IMR-90 (cell line): ENCODE measurements around the gene CELA3B. TPM values are rescaled to one million over a fixed set of nuclear protein-coding genes. Genes with fewer than 3 reads are reported as not detected.
A peak's percentile ranks its signal among the peaks of the same experiment; 100 is the strongest.

ENCODE experiments used
- ATAC-seq: fragments of 200-7000 bp; cut with Tn5 transposase; 2 replicates; pipeline ENCODE4 v1.9.1; 2020; ENCODE audit warnings: low read depth, mild to moderate bottlenecking, moderate library complexity
- BruUV-seq: library from RNA; stranded (reverse); fragments of 400-500 nt; replicated peaks from 2 replicates; lab custom pipeline; 2021; lab: Mats Ljungman, UMichigan
- CTCF ChIA-PET: fragments of 300-600 bp; formaldehyde crosslinking; extraction: SDS; loops from one replicate; lab custom pipeline; 2021; ENCODE audit warnings: antibody characterized with exemption; lab: Yijun Ruan, JAX
- POLR2A ChIA-PET: fragments of 300-600 bp; sonication (Branson Sonifier 250); formaldehyde crosslinking; loops from one replicate; lab custom pipeline; 2022; ENCODE audit warnings: antibody characterized with exemption; ENCODE audit not compliant: unreplicated experiment; lab: Charles Lee
- DNase-seq: peaks from one replicate; pipeline ENCODE4 v3.0.0; 2013
- H2AFZ ChIP-seq: replicated peaks from 2 replicates; pipeline ENCODE3; 2013; ENCODE audit warnings: low read length, mild to moderate bottlenecking; ENCODE audit not compliant: poor library complexity
- H2AK5ac ChIP-seq: 2 replicates; pipeline ENCODE4 v1.6.1; 2013; ENCODE audit warnings: low read depth, low read length, inconsistent platforms
- H2AK9ac ChIP-seq: replicated peaks from 2 replicates; pipeline ENCODE3; 2013; ENCODE audit warnings: mild to moderate bottlenecking, low read depth, low read length, moderate library complexity; ENCODE audit not compliant: poor library complexity
- H2BK120ac ChIP-seq: 2 replicates; pipeline ENCODE4 v1.6.1; 2013; ENCODE audit warnings: low read depth, low read length, inconsistent platforms
- H2BK15ac ChIP-seq: 3 replicates; pipeline ENCODE4 v1.6.1; 2013; ENCODE audit warnings: low read depth, low read length, inconsistent platforms
- H2BK20ac ChIP-seq: 2 replicates; pipeline ENCODE4 v1.6.1; 2013; ENCODE audit warnings: low read depth, mild to moderate bottlenecking, inconsistent platforms, low read length, moderate library complexity
- H2BK5ac ChIP-seq: 2 replicates; pipeline ENCODE4 v1.6.1; 2013; ENCODE audit warnings: mild to moderate bottlenecking, low read depth, low read length, inconsistent platforms; ENCODE audit not compliant: poor library complexity, severe bottlenecking
- H3K14ac ChIP-seq: replicated peaks from 2 replicates; pipeline ENCODE4 v1.6.1; 2013; ENCODE audit warnings: low read depth, low read length, inconsistent platforms
- H3K18ac ChIP-seq: 2 replicates; pipeline ENCODE4 v1.6.1; 2013; ENCODE audit warnings: low read depth, low read length, control low read depth
- H3K23ac ChIP-seq: 2 replicates; pipeline ENCODE4 v1.6.1; 2013; ENCODE audit warnings: low read depth, low read length, inconsistent platforms
- H3K27ac ChIP-seq: 2 replicates; pipeline ENCODE4 v1.5.1; 2013; ENCODE audit warnings: mild to moderate bottlenecking, control low read depth, low read length; ENCODE audit not compliant: insufficient read depth
- H3K27me3 ChIP-seq: 2 replicates; pipeline ENCODE4 v1.6.1; 2013; ENCODE audit warnings: low read length; ENCODE audit not compliant: control insufficient read depth, insufficient read depth
- H3K36me3 ChIP-seq: 2 replicates; pipeline ENCODE4 v1.6.1; 2013; ENCODE audit warnings: low read length, mixed read lengths; ENCODE audit not compliant: control insufficient read depth, insufficient read depth
- H3K4ac ChIP-seq: 2 replicates; pipeline ENCODE4 v1.6.1; 2013; ENCODE audit warnings: low read depth, low read length, inconsistent platforms
- H3K4me1 ChIP-seq: 2 replicates; pipeline ENCODE4 v1.6.1; 2013; ENCODE audit warnings: low read length, mixed read lengths; ENCODE audit not compliant: control insufficient read depth, insufficient read depth
- H3K4me2 ChIP-seq: 2 replicates; pipeline ENCODE4 v1.6.1; 2013; ENCODE audit warnings: low read depth, mild to moderate bottlenecking, control low read depth, low read length, moderate library complexity
- H3K4me3 ChIP-seq: 2 replicates; pipeline ENCODE4 v1.5.1; 2013; ENCODE audit warnings: low read depth, mild to moderate bottlenecking, control low read depth, low read length, moderate library complexity; ENCODE audit not compliant: insufficient read depth
- H3K56ac ChIP-seq: 2 replicates; pipeline ENCODE4 v1.6.1; 2013; ENCODE audit warnings: low read length, inconsistent platforms; ENCODE audit not compliant: insufficient read depth; ENCODE audit errors: extremely low read depth
- H3K79me1 ChIP-seq, 2 experiments: 2 replicates each; pipeline ENCODE4 v1.6.1; 2013; ENCODE audit warnings: low read length in 2 of 2, inconsistent platforms in 1 of 2, low read depth in 1 of 2
- H3K9ac ChIP-seq: 2 replicates; pipeline ENCODE4 v1.6.1; 2013; ENCODE audit warnings: low read depth, low read length, control low read depth
- H3K9me1 ChIP-seq: 2 replicates; pipeline ENCODE4 v1.6.1; 2013; ENCODE audit warnings: low read length, inconsistent platforms; ENCODE audit not compliant: insufficient read depth
- H3K9me3 ChIP-seq: 2 replicates; pipeline ENCODE4 v1.6.1; 2013; ENCODE audit warnings: low read length; ENCODE audit not compliant: control insufficient read depth, insufficient read depth
- H4K20me1 ChIP-seq: 2 replicates; pipeline ENCODE4 v1.6.1; 2013; ENCODE audit warnings: low read length, inconsistent platforms; ENCODE audit not compliant: insufficient read depth
- H4K5ac ChIP-seq: 2 replicates; pipeline ENCODE4 v1.6.1; 2013; ENCODE audit warnings: mild to moderate bottlenecking, low read depth, low read length, control low read depth
- H4K8ac ChIP-seq, 2 experiments: 2 replicates each; pipeline ENCODE4 v1.6.1; 2013; ENCODE audit warnings: low read depth in 2 of 2, low read length in 2 of 2, control low read depth in 1 of 2, inconsistent platforms in 1 of 2
- H4K91ac ChIP-seq: 2 replicates; pipeline ENCODE4 v1.6.1; 2013; ENCODE audit warnings: low read depth, low read length, inconsistent platforms; ENCODE audit not compliant: insufficient read depth
- BHLHE40 ChIP-seq: fragments of 150-350 bp; IDR thresholded peaks from 2 replicates; pipeline ENCODE4 v1.6.1; 2016; ENCODE audit warnings: mild to moderate bottlenecking, low read depth, low read length
- CEBPB ChIP-seq: IDR thresholded peaks from 2 replicates; pipeline ENCODE4 v1.6.1; 2012; ENCODE audit warnings: low read depth, low read length, improper control_type of control experiment
- CHD1 ChIP-seq: IDR thresholded peaks from 2 replicates; pipeline ENCODE4 v1.6.1; 2012; ENCODE audit warnings: low read depth, low read length, improper control_type of control experiment
- FOS ChIP-seq: fragments of 150-350 bp; IDR thresholded peaks from 2 replicates; pipeline ENCODE4 v1.6.1; 2016; ENCODE audit warnings: low read depth, low read length
- MAFK ChIP-seq: IDR thresholded peaks from 2 replicates; pipeline ENCODE4 v1.6.1; 2012; ENCODE audit warnings: low read depth, low read length, improper control_type of control experiment
- MXI1 ChIP-seq: IDR thresholded peaks from 2 replicates; pipeline ENCODE4 v1.6.1; 2012; ENCODE audit warnings: low read depth, mild to moderate bottlenecking, low read length, moderate library complexity, borderline replicate concordance
- NFE2L2 ChIP-seq: fragments of 150-350 bp; IDR thresholded peaks from 2 replicates; pipeline ENCODE4 v1.6.1; 2016; ENCODE audit warnings: low read depth, mild to moderate bottlenecking, low read length
- POLR2A ChIP-seq: IDR thresholded peaks from 2 replicates; pipeline ENCODE4 v1.6.1; 2012; ENCODE audit warnings: mild to moderate bottlenecking, low read depth, low read length
- RAD21 ChIP-seq: IDR thresholded peaks from 2 replicates; pipeline ENCODE4 v1.6.1; 2012; ENCODE audit warnings: low read length, improper control_type of control experiment
- RFX5 ChIP-seq: IDR thresholded peaks from 2 replicates; pipeline ENCODE4 v1.8.0; 2012; ENCODE audit warnings: low read depth, mild to moderate bottlenecking, low read length, moderate library complexity
- WGBS, 2 experiments: methylation state at CpG; one replicate each; pipeline versions ENCODE4 v1.1.5 to v1.1.7; 2013; ENCODE audit warnings: missing lambda C conversion rate in 2 of 2; ENCODE audit not compliant: insufficient read length in 1 of 2; ENCODE audit errors: extremely low coverage in 2 of 2; 5-methylcytosine and 5-hydroxymethylcytosine counted together
- dilution Hi-C: fragments of 300-500 bp; cut with HindIII; formaldehyde crosslinking; loops from one replicate; pipeline ENCODE4 v1.14.3; 2018; ENCODE audit warnings: low sequenced_read_pairs; ENCODE audit not compliant: unreplicated experiment
- in situ Hi-C: fragments of 300-500 bp; cut with MboI; formaldehyde crosslinking; loops from 3 replicates; pipeline ENCODE4 v1.14.3; 2019; ENCODE audit warnings: low sequenced_read_pairs, inconsistent platforms, mixed read lengths
- intact Hi-C: fragments of 100-400 bp; cut with micrococcal nuclease; formaldehyde crosslinking; loops from 2 replicates; pipeline ENCODE4 v1.10.0; 2022
- polyA plus RNA-seq, 3 experiments: library from polyadenylated mRNA; depleted of rRNA; stranded (reverse); fragments of >200 nt; gene quantifications; 2 replicates each; pipeline ENCODE4 v1.2.3, GENCODE V29; 2012; ENCODE audit warnings: low replicate concordance in 1 of 3
- total RNA-seq: library from RNA; depleted of rRNA; stranded (reverse); fragments of >200 nt; gene quantifications from 2 replicates; pipeline ENCODE4 v1.2.3, GENCODE V29; 2012
- TF ChIP-seq, protein P1 (sequence below): conservative IDR thresholded peaks from 2 replicates; pipeline ENCODE4 v1.5.1; 2012; ENCODE audit warnings: mild to moderate bottlenecking, low read depth, low read length, improper control_type of control experiment
- TF ChIP-seq, protein P2 (sequence below): fragments of 150-350 bp; IDR thresholded peaks from 2 replicates; pipeline ENCODE4 v1.6.1; 2017; ENCODE audit warnings: mild to moderate bottlenecking, antibody characterized with exemption, low read length, low read depth
- TF ChIP-seq, protein P3 (sequence below): fragments of 150-350 bp; IDR thresholded peaks from 2 replicates; pipeline ENCODE4 v1.6.1; 2016; ENCODE audit warnings: low read depth, mild to moderate bottlenecking, low read length, moderate library complexity, borderline replicate concordance

The CELA3B gene
- total and polyA plus RNA-seq, 2 of the 4 experiments (the other 2 are of a cell fraction): not detected

DNA sequence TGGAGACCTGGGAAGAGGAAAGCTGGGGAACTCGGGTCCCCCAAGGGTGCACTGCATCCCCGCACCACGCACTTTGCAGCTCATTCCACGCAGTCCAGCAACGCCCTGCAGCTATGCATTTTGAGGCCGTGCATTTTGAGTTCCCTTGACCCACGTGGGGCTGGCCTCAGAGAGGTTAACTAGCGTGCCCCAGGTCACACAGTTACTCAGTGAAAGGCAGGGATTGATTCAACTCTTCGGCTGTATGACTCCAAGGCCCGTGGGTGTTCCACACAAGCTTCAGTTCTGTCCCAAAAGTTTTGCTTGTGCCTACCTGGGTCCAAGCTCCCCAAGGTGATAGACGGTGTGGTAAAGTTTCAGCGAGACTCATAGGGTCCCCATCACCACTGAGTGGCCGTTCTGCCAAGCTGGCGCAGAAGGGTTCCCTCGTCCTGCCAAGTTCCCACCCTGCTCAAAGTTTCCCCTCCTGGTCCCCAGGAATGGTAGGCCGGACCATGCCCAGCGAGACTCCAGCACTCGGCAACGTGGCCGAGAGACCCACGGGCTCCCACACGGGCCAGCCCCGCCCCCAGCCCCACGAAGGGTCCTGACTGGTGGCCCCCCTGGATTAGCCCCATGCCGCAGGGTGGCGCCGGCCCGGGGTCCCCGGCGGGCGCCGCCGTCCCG lies 40.3 kb upstream of the CELA3B start:
- Histone ChIP-seq H3K4me1 (peaks cover 44% of the 10 kb centered on the region), H3K56ac (peak overlapping the region; percentile 92), H2BK120ac (peak overlapping the region; percentile 78), H3K14ac (peak overlapping the region; percentile 99), H3K9ac (peak overlapping the region; percentile 93), H3K27me3 (no peaks in the 10 kb centered on the region), H3K27ac (peak overlapping the region; percentile 84), H4K20me1 (0 out of 2 replicates have a peak, but pooled peaks cover 3% of the 10 kb centered on the region), H4K5ac (peak overlapping the region; percentile 26; the same call in 1 of the 2 replicates), H2AK9ac (peak overlapping the region; percentile 99), H2BK15ac (peak overlapping the region; percentile 84; the same call in 2 of the 3 replicates), H3K18ac (peak overlapping the region; percentile 30), H4K8ac (peak overlapping the region; percentile 75 to 84), H3K9me3 (no peaks in the 10 kb centered on the region), H3K4ac (peak overlapping the region; percentile 95), H2AK5ac (peak overlapping the region; percentile 92), H3K36me3 (no peaks in the 10 kb centered on the region), H2BK20ac (peak overlapping the region; percentile 37; the same call in 1 of the 2 replicates), H4K91ac (peak overlapping the region; percentile 63), H2AFZ (peak overlapping the region; percentile 68), H3K79me1 (peaks cover 26 to 49% of the 10 kb centered on the region in 2 experiments), H3K4me3 (peak overlapping the region; percentile 65), H3K9me1 (peaks cover 40% of the 10 kb centered on the region), H3K23ac (peak overlapping the region; percentile 96), H3K4me2 (peak overlapping the region; percentile 96), H2BK5ac (peak overlapping the region; percentile 84)
- WGBS, 2 experiments: 7% methylated on average over 18 of the region's 34 CpGs; no CpG with 5 or more reads in 1 of the 2 experiments
- dilution Hi-C loops (no loop called here), intact Hi-C loops (loop anchor here (5.0 to 10.0 kb wide), 2 partner anchors 69 to 152 kb away; partner anchors contain the start of gene USP48), in situ Hi-C loops (no loop called here)
- CTCF ChIA-PET: no interaction called here
- BruUV-seq: no TSS peak
- DNase-seq (no peak), ATAC-seq (peak; percentile 15)
- POLR2A ChIA-PET: no interaction called here
- TF ChIP-seq FOS: no peak
- TF ChIP-seq, protein P1, sequence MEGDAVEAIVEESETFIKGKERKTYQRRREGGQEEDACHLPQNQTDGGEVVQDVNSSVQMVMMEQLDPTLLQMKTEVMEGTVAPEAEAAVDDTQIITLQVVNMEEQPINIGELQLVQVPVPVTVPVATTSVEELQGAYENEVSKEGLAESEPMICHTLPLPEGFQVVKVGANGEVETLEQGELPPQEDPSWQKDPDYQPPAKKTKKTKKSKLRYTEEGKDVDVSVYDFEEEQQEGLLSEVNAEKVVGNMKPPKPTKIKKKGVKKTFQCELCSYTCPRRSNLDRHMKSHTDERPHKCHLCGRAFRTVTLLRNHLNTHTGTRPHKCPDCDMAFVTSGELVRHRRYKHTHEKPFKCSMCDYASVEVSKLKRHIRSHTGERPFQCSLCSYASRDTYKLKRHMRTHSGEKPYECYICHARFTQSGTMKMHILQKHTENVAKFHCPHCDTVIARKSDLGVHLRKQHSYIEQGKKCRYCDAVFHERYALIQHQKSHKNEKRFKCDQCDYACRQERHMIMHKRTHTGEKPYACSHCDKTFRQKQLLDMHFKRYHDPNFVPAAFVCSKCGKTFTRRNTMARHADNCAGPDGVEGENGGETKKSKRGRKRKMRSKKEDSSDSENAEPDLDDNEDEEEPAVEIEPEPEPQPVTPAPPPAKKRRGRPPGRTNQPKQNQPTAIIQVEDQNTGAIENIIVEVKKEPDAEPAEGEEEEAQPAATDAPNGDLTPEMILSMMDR: no peak
- no peak for TF ChIP-seq RAD21
- no peak for TF ChIP-seq CHD1
- no peak for TF ChIP-seq MAFK
- TF ChIP-seq BHLHE40: no peak
- TF ChIP-seq NFE2L2: no peak
- TF ChIP-seq, protein P2, sequence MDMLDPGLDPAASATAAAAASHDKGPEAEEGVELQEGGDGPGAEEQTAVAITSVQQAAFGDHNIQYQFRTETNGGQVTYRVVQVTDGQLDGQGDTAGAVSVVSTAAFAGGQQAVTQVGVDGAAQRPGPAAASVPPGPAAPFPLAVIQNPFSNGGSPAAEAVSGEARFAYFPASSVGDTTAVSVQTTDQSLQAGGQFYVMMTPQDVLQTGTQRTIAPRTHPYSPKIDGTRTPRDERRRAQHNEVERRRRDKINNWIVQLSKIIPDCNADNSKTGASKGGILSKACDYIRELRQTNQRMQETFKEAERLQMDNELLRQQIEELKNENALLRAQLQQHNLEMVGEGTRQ: 0 out of 2 replicates have a peak, but pooled peaks have one; percentile 15
- no peak for TF ChIP-seq CEBPB
- TF ChIP-seq RFX5: no peak
- TF ChIP-seq, protein P3, sequence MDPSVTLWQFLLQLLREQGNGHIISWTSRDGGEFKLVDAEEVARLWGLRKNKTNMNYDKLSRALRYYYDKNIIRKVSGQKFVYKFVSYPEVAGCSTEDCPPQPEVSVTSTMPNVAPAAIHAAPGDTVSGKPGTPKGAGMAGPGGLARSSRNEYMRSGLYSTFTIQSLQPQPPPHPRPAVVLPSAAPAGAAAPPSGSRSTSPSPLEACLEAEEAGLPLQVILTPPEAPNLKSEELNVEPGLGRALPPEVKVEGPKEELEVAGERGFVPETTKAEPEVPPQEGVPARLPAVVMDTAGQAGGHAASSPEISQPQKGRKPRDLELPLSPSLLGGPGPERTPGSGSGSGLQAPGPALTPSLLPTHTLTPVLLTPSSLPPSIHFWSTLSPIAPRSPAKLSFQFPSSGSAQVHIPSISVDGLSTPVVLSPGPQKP: no peak
- no peak; the same call in 1 of the 2 replicates for TF ChIP-seq POLR2A
- peak; percentile 4; the same call in 1 of the 2 replicates for TF ChIP-seq MXI1
